Measurements from ENCODE around the gene IKZF1. TPM values are rescaled to one million over a fixed set of nuclear protein-coding genes. Genes with fewer than 3 reads are reported as not detected.

IKZF1 gene
- total and polyA plus RNA-seq, 2 donors (not counting 1 experiment from before 2014, with no cell fraction given), result 0.01 TPM; not detected in 1

GRCh38 chr7:50368366-50368765 lies 63.9 kb downstream of the IKZF1 start:
- TF ChIP-seq CTCF (conservative IDR thresholded peaks at IDR 0.05 in 1 of 2, IDR thresholded peaks at IDR 0.05 in 1 of 2; ENCODE audit: low read depth in 1 of 2, low read length in 2 of 2) (no peak), EZH2 (IDR thresholded peaks at IDR 0.05; ENCODE audit: low read length, missing control alignments) (no peak)

DNA sequence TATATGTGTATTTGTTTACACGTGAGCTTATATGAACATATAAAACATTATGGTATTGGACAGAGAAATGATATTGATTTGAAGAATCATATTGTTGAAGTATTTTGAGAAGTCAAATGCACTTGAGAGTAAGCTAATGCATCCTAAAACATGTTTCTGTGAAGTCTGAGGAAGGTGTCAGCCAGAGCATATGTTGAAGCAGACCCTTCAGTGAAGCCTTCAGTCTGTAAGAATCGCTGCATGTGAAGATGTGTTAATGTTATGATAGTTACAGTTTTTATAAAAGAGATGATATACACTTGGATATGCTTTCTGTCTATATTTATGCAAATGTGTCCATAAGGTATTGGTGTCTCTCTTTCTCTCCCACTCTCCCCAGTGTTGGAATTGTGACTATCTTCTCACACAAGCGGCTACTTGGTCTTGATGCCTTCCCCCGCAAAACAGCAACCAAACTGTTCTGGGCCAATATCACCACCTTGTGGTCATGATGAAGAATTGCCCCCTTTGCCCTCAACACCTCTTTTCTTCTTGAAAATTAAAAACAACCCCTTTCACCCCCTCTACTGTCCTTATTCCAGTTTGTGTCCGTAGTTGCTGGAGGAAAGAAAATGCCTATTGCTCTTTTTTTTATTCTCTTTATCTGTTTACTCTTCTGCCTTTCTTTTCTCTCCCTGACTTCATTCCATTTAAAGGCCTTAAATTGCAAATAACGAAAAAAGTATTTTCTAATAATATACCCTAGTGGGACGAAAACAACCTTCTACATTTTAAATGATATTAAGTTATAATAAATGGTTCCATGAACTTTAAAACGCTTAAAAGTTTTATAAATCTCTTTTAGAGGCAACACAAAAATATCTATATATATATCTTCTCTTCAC lies 64.9 kb downstream of the IKZF1 start:
- Histone ChIP-seq H4K20me1 (ENCODE audit: control insufficient read depth, extremely low read depth, insufficient read depth, low read length) (no peaks in the 10 kb centered on the region), H3K36me3 (ENCODE audit: control insufficient read depth, insufficient read depth, low read length) (no peaks in the 10 kb centered on the region), H3K27ac (ENCODE audit: insufficient read depth, low read length) (no peak overlapping the region), H3K4me2 (ENCODE audit: extremely low read depth, insufficient read depth, low read length) (no peak overlapping the region), H3K4me1 (ENCODE audit: control insufficient read depth, extremely low read depth, insufficient read depth, low read length) (no peaks in the 10 kb centered on the region), H3K4me3 (replicated peaks in 1 of 4; ENCODE audit: control extremely low read depth in 1 of 4, insufficient read depth in 1 of 4, low read depth in 3 of 4, low read length in 4 of 4) (no peak overlapping the region), H3K79me2 (ENCODE audit: control insufficient read depth, insufficient read depth, low read length) (no peaks in the 10 kb centered on the region), H3K9me3 (ENCODE audit: control insufficient read depth, insufficient read depth, low read depth, low read length) (no peaks in the 10 kb centered on the region), H3K9ac (ENCODE audit: insufficient read depth, low read length) (no peak overlapping the region), H2AFZ (ENCODE audit: low read length) (no peak overlapping the region), H3K27me3 (ENCODE audit: control insufficient read depth, insufficient read depth, low read length) (no peaks in the 10 kb centered on the region)
- TF ChIP-seq CTCF (conservative IDR thresholded peaks at IDR 0.05 in 1 of 2, IDR thresholded peaks at IDR 0.05 in 1 of 2; ENCODE audit: low read depth in 1 of 2, low read length in 2 of 2) (peak; percentile 4 to 36), EZH2 (IDR thresholded peaks at IDR 0.05; ENCODE audit: low read length, missing control alignments) (no peak)
- peak in 1 of 2 donors; percentile 1 for DNase-seq (ENCODE audit: low read depth in 2 of 2)

More at GRCh38 chr7:50368366-50368765, 63.9 kb downstream of the IKZF1 start:
- H3K9me3 ChIP-seq (ENCODE audit: control insufficient read depth, insufficient read depth, low read depth, low read length), result no peaks in the 10 kb centered on the region
- H3K27me3 ChIP-seq (ENCODE audit: control insufficient read depth, insufficient read depth, low read length), result no peaks in the 10 kb centered on the region
- no peak overlapping the region for H3K9ac ChIP-seq (ENCODE audit: insufficient read depth, low read length)
- H3K4me1 ChIP-seq (ENCODE audit: control insufficient read depth, extremely low read depth, insufficient read depth, low read length), result no peaks in the 10 kb centered on the region
- H4K20me1 ChIP-seq (ENCODE audit: control insufficient read depth, extremely low read depth, insufficient read depth, low read length), result no peaks in the 10 kb centered on the region
- H3K79me2 ChIP-seq (ENCODE audit: control insufficient read depth, insufficient read depth, low read length), result no peaks in the 10 kb centered on the region
- no peak for DNase-seq (ENCODE audit: low read depth in 2 of 2)
- no peak overlapping the region for H3K27ac ChIP-seq (ENCODE audit: insufficient read depth, low read length)
- no peaks in the 10 kb centered on the region for H3K36me3 ChIP-seq (ENCODE audit: control insufficient read depth, insufficient read depth, low read length)
- H3K4me3 ChIP-seq (replicated peaks in 1 of 4; ENCODE audit: control extremely low read depth in 1 of 4, insufficient read depth in 1 of 4, low read depth in 3 of 4, low read length in 4 of 4), result no peak overlapping the region
- no peak overlapping the region for H2AFZ ChIP-seq (ENCODE audit: low read length)
- no peak overlapping the region for H3K4me2 ChIP-seq (ENCODE audit: extremely low read depth, insufficient read depth, low read length)

DNA sequence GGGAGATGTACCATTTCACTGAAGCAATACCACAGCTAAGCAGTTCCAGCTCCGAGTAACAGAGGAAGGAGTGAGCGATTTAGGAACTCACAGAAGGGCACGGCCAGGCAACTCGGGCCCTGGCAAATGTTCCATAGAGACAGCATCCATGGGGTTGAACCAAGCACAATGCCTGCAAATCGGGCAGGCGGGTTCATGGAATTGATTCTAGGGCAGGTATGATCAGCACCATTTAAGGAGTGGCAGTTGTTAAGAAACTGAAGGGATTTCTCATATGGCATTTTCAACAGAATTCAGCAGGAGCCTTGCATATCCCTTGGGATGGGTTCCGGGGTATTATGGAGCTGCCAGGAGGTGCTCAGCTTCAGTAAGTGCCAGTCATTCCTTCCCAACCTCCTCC lies 66.4 kb downstream of the IKZF1 start:
- H3K4me1 ChIP-seq (ENCODE audit: control insufficient read depth, extremely low read depth, insufficient read depth, low read length), result no peaks in the 10 kb centered on the region
- H3K79me2 ChIP-seq (ENCODE audit: control insufficient read depth, insufficient read depth, low read length), result no peaks in the 10 kb centered on the region
- DNase-seq (ENCODE audit: low read depth in 2 of 2), result no peak
- H4K20me1 ChIP-seq (ENCODE audit: control insufficient read depth, extremely low read depth, insufficient read depth, low read length), result no peaks in the 10 kb centered on the region
- H2AFZ ChIP-seq (ENCODE audit: low read length), result no peak overlapping the region
- H3K9ac ChIP-seq (ENCODE audit: insufficient read depth, low read length), result no peak overlapping the region
- no peak overlapping the region for H3K4me2 ChIP-seq (ENCODE audit: extremely low read depth, insufficient read depth, low read length)
- no peak overlapping the region for H3K27ac ChIP-seq (ENCODE audit: insufficient read depth, low read length)
- no peak overlapping the region for H3K4me3 ChIP-seq (replicated peaks in 1 of 4; ENCODE audit: control extremely low read depth in 1 of 4, insufficient read depth in 1 of 4, low read depth in 3 of 4, low read length in 4 of 4)
- H3K9me3 ChIP-seq (ENCODE audit: control insufficient read depth, insufficient read depth, low read depth, low read length), result no peaks in the 10 kb centered on the region
- TF ChIP-seq CTCF (conservative IDR thresholded peaks at IDR 0.05 in 1 of 2, IDR thresholded peaks at IDR 0.05 in 1 of 2; ENCODE audit: low read depth in 1 of 2, low read length in 2 of 2) (no peak), EZH2 (IDR thresholded peaks at IDR 0.05; ENCODE audit: low read length, missing control alignments) (no peak)
- no peaks in the 10 kb centered on the region for H3K27me3 ChIP-seq (ENCODE audit: control insufficient read depth, insufficient read depth, low read length)
- no peaks in the 10 kb centered on the region for H3K36me3 ChIP-seq (ENCODE audit: control insufficient read depth, insufficient read depth, low read length)
